Nephron progenitor cell (in vitro differentiated cells): Measurements from ENCODE around the gene PTPN7.
A peak's percentile ranks its signal among the peaks of the same experiment; 100 is the strongest.
"Not testable (repeated sequence)": the region's sequence is repeated elsewhere in the genome, so short reads cannot be mapped to it uniquely, and the experiment has no call there.

Experiments used
- DNase-seq: peaks from one replicate; pipeline ENCODE4 v3.0.0; 2021
- H3K27ac Mint-ChIP-seq: 2 replicates; pipeline ENCODE4 v1.8.0; 2021; ENCODE audit warnings: mild to moderate bottlenecking, moderate library complexity, mixed read lengths
- H3K27me3 Mint-ChIP-seq: 2 replicates; pipeline ENCODE4 v1.8.0; 2021; ENCODE audit warnings: mild to moderate bottlenecking, low read depth, mixed read lengths; ENCODE audit not compliant: poor library complexity
- H3K36me3 Mint-ChIP-seq: 2 replicates; pipeline ENCODE4 v1.8.0; 2021; ENCODE audit warnings: low read depth, mixed read lengths
- H3K4me1 Mint-ChIP-seq: 2 replicates; pipeline ENCODE4 v1.8.0; 2021; ENCODE audit warnings: mixed read lengths
- H3K4me3 Mint-ChIP-seq: 2 replicates; pipeline ENCODE4 v1.8.0; 2021; ENCODE audit warnings: mild to moderate bottlenecking, moderate library complexity, mixed read lengths
- H3K9me3 Mint-ChIP-seq: 2 replicates; pipeline ENCODE4 v1.8.0; 2021; ENCODE audit warnings: mild to moderate bottlenecking, moderate library complexity, mixed read lengths
- CTCF ChIP-seq: fragments of 200-600 bp; sonication (generic); IDR thresholded peaks from 2 replicates; pipeline ENCODE4 v1.5.0; 2021; ENCODE audit warnings: antibody characterized with exemption

The PTPN7 gene

DNA sequence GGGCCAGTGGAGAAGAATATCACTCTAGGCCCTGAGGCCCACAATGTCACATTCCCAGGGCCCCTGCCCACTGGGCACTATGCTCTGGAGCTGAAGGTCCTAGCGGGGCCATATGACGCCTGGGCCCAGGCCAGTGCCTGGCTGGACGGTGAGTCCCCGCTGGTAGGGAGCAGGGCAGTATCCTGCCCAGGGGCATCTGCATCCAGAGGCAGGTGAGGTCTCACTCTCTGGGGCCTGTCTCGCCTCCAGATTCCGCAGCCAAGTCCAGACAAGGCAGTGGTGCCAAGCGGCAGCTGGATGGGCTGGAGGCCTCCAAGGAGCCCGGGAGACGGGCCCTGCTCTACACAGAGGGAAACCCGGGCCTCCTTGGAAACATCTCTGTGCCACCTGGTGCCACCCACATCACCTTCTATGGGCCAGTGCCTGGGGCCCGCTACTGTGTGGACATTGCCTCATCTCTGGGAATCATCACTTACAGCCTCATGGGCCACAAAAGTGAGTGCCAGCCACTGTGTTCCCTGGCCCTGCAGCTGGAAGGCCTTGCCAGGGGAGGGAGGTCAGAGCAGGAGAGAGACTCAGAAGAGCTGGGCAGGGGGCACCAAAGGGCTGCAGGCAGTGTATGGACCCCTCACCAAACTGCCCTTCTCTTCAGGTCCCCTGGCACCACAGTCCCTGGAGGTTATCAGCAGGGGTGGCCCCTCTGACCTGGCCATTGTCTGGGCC is 11.1 kb upstream of the PTPN7 start:
- no peak for DNase-seq
- Mint-ChIP-seq H3K4me3 (no peak overlapping the region), H3K27me3 (no peaks in the 10 kb centered on the region), H3K36me3 (no peaks in the 10 kb centered on the region), H3K4me1 (peaks cover 22% of the 10 kb centered on the region), H3K9me3 (no peaks in the 10 kb centered on the region), H3K27ac (no peak overlapping the region)
- TF ChIP-seq CTCF: no peak

- Mint-ChIP-seq H3K27ac (no peak overlapping the region), H3K36me3 (no peaks in the 10 kb centered on the region), H3K4me3 (no peak overlapping the region), H3K27me3 (no peaks in the 10 kb centered on the region), H3K9me3 (no peaks in the 10 kb centered on the region), H3K4me1 (peaks cover 29% of the 10 kb centered on the region)
- no peak for DNase-seq
- no peak for TF ChIP-seq CTCF
Observed at GRCh38 chr1:202170726-202171125, 10.3 kb upstream of the PTPN7 start.

DNA sequence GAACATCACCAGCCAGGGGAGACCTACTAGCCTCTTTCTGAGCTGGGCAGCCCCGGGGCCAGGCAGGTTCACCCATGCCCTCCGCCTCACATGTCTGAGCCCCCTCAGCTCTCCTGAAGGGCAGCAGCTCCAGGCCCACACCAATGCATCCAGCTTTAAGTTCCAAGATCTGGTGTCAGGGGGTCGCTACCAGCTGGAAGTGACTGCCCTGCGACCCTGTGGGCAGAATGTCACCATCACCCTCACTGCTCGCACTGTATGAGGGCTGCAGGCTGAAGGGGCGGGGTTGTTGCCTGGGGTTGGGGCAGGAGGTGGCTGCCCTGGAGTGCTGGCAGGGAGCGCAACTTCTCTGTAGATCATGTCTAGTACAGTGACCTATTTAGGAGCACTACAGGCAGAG is 8.5 kb upstream of the PTPN7 start:
- Mint-ChIP-seq H3K4me3 (no peak overlapping the region), H3K9me3 (no peaks in the 10 kb centered on the region), H3K4me1 (peaks cover 46% of the 10 kb centered on the region), H3K27me3 (no peaks in the 10 kb centered on the region), H3K36me3 (no peaks in the 10 kb centered on the region), H3K27ac (no peak overlapping the region)
- no peak for TF ChIP-seq CTCF
- DNase-seq: no peak

DNA sequence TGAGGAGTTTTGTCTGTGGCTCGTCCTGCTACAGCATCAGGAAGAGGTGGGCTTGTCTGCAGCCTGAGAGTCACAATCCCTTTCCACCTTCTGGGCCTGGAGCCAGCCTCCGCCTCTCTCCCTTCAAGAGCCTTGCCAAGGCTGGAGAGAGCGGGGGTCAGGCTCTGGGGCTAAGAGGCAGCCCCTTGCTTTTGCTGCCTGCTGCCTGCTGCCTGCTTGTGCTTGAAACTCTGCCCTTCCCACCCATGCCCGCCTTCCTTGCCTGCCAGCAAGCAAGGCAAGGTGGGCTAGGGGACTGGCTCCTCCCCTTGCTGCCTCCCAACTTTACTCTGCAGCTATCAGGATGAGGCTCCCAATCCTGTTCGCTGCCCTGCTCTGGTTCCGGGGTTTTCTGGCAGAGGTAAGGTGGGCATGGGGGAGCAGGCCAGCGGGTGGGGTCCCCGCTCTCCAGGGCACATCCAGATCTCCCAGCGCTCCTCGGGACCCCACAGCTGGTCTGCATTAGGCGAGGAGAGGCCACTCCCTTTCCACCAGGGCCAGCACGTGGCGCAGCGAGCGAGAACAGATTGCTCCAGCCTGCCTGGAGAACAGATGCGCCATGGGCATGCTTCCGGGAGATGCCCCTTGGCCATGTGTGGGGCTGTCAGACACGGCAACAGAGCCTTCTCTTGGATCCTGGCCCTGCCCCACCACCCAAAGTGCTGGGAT is 7.5 kb upstream of the PTPN7 start:
- Mint-ChIP-seq H3K36me3 (no peaks in the 10 kb centered on the region), H3K27me3 (no peaks in the 10 kb centered on the region), H3K9me3 (no peaks in the 10 kb centered on the region), H3K27ac (no peak overlapping the region), H3K4me1 (peaks cover 56% of the 10 kb centered on the region), H3K4me3 (no peak overlapping the region)
- no peak for TF ChIP-seq CTCF
- DNase-seq: no peak

GRCh38 chr1:202167054-202167453 is 6.7 kb upstream of the PTPN7 start:
- not testable (repeated sequence) for H3K4me3 Mint-ChIP-seq, H3K9me3 Mint-ChIP-seq, H3K36me3 Mint-ChIP-seq, DNase-seq, H3K27me3 Mint-ChIP-seq
- peaks cover 64% of the 10 kb centered on the region for H3K4me1 Mint-ChIP-seq
- peak overlapping the region; percentile 76 for H3K27ac Mint-ChIP-seq

DNA sequence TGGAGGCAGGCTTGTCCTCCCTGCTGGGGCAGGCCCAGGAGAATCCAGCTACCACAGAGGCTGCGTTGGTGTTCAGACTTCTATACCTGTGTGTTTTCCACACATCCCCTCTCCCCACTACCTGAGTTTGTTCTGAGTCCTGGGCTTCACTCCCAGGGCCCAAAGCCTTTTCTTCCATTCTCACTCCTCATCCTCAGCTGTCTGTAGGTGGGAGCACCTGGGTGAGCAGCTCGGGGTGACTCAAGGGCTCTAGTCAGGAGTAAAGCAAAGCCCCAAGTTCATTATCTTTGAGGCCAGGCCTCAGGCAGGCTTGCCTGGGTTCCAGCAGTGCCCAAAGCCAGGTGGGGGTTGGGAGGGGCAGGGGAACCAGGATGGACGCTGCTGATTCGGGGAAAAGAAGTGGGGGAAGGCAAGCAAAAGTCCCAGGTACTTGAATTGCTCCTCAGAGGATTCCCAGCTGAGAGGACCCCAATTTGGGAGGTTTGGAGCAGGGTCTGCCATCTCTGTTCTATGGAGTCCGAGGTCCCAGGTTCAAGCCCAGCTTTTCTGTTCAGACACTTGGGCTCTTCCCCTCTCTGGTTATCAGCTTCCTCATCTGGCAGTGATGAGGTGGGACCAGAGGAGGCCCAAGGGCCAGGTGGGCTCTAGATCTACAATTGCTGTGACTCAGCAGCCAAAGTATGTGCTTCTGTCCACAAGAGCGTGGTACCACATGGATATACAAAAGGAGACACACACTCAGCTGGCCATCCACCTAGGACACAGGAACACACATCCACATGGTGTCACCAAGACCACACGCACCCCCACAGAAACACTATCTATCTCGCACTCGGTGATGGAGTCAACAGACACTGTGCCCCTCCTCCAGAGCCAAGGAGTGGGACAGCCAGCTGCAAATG is 5.8 kb upstream of the PTPN7 start:
- Mint-ChIP-seq H3K27ac (no peak overlapping the region), H3K9me3 (no peaks in the 10 kb centered on the region), H3K36me3 (no peaks in the 10 kb centered on the region), H3K4me3 (no peak overlapping the region), H3K27me3 (no peaks in the 10 kb centered on the region), H3K4me1 (peaks cover 71% of the 10 kb centered on the region)
- no peak for DNase-seq
- no peak for TF ChIP-seq CTCF
